K562 (cell line): ENCODE data around the gene KCNA2.

Experiments used
- ELF1 ChIP-seq: fragments of 200-800 bp; sonication (Bioruptor generic); IDR thresholded peaks from 2 replicates; pipeline ENCODE4 v1.6.1; 2016; ENCODE audit warnings: missing genetic modification characterization, missing compliant biosample characterization
- FOXA1 ChIP-seq: fragments of 450-650 bp; IDR thresholded peaks from 2 replicates; pipeline ENCODE4 v1.6.1; 2016; ENCODE audit warnings: mild to moderate bottlenecking, borderline replicate concordance
- MLX ChIP-seq, 2 experiments: fragments of 450-650 bp in 1 of 2; sonication (generic) in 1 of 2; formaldehyde crosslinking; conservative IDR thresholded peaks; 2 replicates each; pipeline versions ENCODE4 v1.4.0 to v1.8.1; 2020 to 2022; ENCODE audit warnings: mild to moderate bottlenecking in 1 of 2, missing genetic modification reagents in 1 of 2
- PYGO2 ChIP-seq: fragments of 450-650 bp; IDR thresholded peaks from 2 replicates; pipeline ENCODE4 v1.6.1; 2016; ENCODE audit warnings: mild to moderate bottlenecking, missing genetic modification characterization, moderate library complexity, missing compliant biosample characterization
- SP1 ChIP-seq: sonication (generic); formaldehyde crosslinking; IDR thresholded peaks from 2 replicates; pipeline ENCODE4 v1.8.1; 2022; ENCODE audit warnings: mild to moderate bottlenecking, missing genetic modification reagents
- ZBTB2 ChIP-seq: fragments of 450-650 bp; IDR thresholded peaks from 2 replicates; pipeline ENCODE4 v1.6.1; 2016; ENCODE audit warnings: antibody characterized with exemption

GRCh38 chr1:110581682-110582145 lies 24.4 kb downstream of the KCNA2 start:
- no peak for TF ChIP-seq ZBTB2
- no peak for TF ChIP-seq FOXA1
- TF ChIP-seq ELF1 (tag): no peak
- TF ChIP-seq PYGO2 (tag): no peak
- no peak for TF ChIP-seq SP1
- TF ChIP-seq MLX (CRISPR knock-in tag; conservative IDR thresholded peaks at IDR 0.05): no peak
